Colonic mucosa (tissue), 4 donors: ENCODE data around the gene TENM4. TPM values are rescaled to one million over a fixed set of nuclear protein-coding genes. Genes with fewer than 3 reads are reported as not detected.

ENCODE experiments used
- DNase-seq: peaks from one replicate; pipeline ENCODE4 v3.0.0-alpha.2; 2020
- H3K27ac ChIP-seq: fragments of 200-600 bp; one replicate; pipeline ENCODE4 v1.8.0; 2021
- H3K27me3 ChIP-seq: fragments of 200-600 bp; one replicate; pipeline ENCODE4 v1.8.0; 2021
- H3K36me3 ChIP-seq: fragments of 200-600 bp; one replicate; pipeline ENCODE4 v1.8.0; 2021
- H3K4me1 ChIP-seq: fragments of 200-600 bp; one replicate; pipeline ENCODE4 v1.8.0; 2021; ENCODE audit warnings: mild to moderate bottlenecking
- H3K4me3 ChIP-seq: fragments of 200-600 bp; one replicate; pipeline ENCODE4 v1.8.0; 2021
- H3K9ac ChIP-seq, 2 donors: one replicate each; pipeline ENCODE4 v1.7.0; 2013; ENCODE audit warnings: control low read depth in 2 of 2, low read depth in 2 of 2, low read length in 2 of 2
- H3K9me3 ChIP-seq: fragments of 200-600 bp; one replicate; pipeline ENCODE4 v1.8.0; 2021
- intact Hi-C: fragments of 100-400 bp; cut with DNase I; formaldehyde crosslinking; loops from one replicate; pipeline ENCODE4 v1.14.1; 2022
- total RNA-seq, 2 donors: library from RNA; stranded (reverse); fragmentation: NEBNext Ultra II Directional in 1 of 2; extraction: Animal tissue kit (Norgen Biotek cat#: 25700) in 1 of 2; gene quantifications; one replicate each; pipeline ENCODE4 v1.2.1, GENCODE V29; 2021
- TF ChIP-seq, protein P1 (sequence below): fragments of 200-600 bp; IDR thresholded peaks from one replicate; pipeline ENCODE4 v1.8.0; 2022; ENCODE audit warnings: antibody characterized with exemption, mild to moderate bottlenecking
- donor health status: healthy.
- donor health status: DM: no; HTN: no; CAD: no.
- donor health status: DM: no; HTN: no; CAD: no.

The TENM4 gene
- total RNA-seq, 2 donors from 2014 or later: 0.48 to 1.2 TPM

DNA sequence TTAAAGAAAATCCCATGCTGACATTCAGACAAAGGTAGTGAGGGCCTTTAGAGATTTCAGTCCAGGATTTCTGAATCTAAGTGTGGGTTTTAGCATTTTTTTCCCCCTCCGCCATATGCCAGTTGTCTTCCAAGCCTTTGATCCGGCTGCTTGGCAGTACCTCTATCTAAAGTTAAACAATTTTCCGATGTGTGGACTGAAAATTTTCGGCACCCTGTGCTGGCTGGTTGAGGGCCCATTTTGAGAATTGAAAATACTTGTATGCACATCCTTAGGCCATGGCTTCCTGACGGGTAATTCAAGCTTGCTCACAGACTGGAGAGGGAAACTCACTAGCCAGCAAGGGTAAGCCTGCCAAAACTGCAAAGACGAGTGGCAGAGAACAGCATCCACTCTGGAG is 734.3 kb downstream of the TENM4 start:
- Histone ChIP-seq H3K9me3 (no peaks in the 10 kb centered on the region), H3K27me3 (no peaks in the 10 kb centered on the region), H3K27ac (no peak overlapping the region), H3K4me1 (no peaks in the 10 kb centered on the region), H3K9ac (no peak overlapping the region), H3K36me3 (no peaks in the 10 kb centered on the region), H3K4me3 (no peak overlapping the region)
- intact Hi-C loops: no loop called here
- TF ChIP-seq, protein P1, sequence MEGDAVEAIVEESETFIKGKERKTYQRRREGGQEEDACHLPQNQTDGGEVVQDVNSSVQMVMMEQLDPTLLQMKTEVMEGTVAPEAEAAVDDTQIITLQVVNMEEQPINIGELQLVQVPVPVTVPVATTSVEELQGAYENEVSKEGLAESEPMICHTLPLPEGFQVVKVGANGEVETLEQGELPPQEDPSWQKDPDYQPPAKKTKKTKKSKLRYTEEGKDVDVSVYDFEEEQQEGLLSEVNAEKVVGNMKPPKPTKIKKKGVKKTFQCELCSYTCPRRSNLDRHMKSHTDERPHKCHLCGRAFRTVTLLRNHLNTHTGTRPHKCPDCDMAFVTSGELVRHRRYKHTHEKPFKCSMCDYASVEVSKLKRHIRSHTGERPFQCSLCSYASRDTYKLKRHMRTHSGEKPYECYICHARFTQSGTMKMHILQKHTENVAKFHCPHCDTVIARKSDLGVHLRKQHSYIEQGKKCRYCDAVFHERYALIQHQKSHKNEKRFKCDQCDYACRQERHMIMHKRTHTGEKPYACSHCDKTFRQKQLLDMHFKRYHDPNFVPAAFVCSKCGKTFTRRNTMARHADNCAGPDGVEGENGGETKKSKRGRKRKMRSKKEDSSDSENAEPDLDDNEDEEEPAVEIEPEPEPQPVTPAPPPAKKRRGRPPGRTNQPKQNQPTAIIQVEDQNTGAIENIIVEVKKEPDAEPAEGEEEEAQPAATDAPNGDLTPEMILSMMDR: no peak
- no peak for DNase-seq

- H3K36me3 ChIP-seq: no peaks in the 10 kb centered on the region
- no peaks in the 10 kb centered on the region for H3K9me3 ChIP-seq
- no peak overlapping the region for H3K9ac ChIP-seq
- no peak overlapping the region for H3K27ac ChIP-seq
- TF ChIP-seq, protein P1: no peak
- H3K4me3 ChIP-seq: no peak overlapping the region
- H3K4me1 ChIP-seq: no peaks in the 10 kb centered on the region
- DNase-seq: no peak
- intact Hi-C loops: no loop called here
- no peaks in the 10 kb centered on the region for H3K27me3 ChIP-seq
Observed at GRCh38 chr11:78704811-78705210, 736.0 kb downstream of the TENM4 start.

- Histone ChIP-seq H3K27ac (no peak overlapping the region), H3K9ac (no peak overlapping the region), H3K27me3 (no peaks in the 10 kb centered on the region), H3K36me3 (no peaks in the 10 kb centered on the region), H3K4me1 (no peaks in the 10 kb centered on the region), H3K9me3 (no peaks in the 10 kb centered on the region), H3K4me3 (no peak overlapping the region)
- TF ChIP-seq, protein P1: no peak
- no peak for DNase-seq
- intact Hi-C loops: no loop called here
Observed at GRCh38 chr11:78699609-78700135, 741.2 kb downstream of the TENM4 start.

DNA sequence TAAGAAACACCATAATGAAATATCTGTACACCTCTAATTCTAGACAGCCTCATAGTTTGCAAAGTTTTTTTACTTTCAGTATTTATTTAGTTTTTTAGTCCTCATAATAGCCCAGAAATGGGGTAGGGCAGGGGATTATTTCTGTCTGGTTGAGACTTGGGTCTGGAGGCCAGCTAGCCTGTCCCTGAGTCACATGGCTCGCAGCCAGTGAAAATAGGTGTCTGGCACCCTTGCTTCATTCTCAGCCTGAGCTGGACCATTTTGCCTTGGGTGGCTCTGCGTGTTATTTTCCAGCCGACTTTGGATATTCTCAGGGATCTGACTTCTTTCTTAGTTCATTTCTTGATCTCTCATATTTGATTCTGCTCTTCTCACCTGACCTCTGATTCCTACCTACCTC is 742.2 kb downstream of the TENM4 start:
- H3K9ac ChIP-seq: no peak overlapping the region
- DNase-seq: no peak
- H3K9me3 ChIP-seq: no peaks in the 10 kb centered on the region
- TF ChIP-seq, protein P1: no peak
- H3K27me3 ChIP-seq: no peaks in the 10 kb centered on the region
- H3K27ac ChIP-seq: no peak overlapping the region
- no peak overlapping the region for H3K4me3 ChIP-seq
- no peaks in the 10 kb centered on the region for H3K36me3 ChIP-seq
- intact Hi-C loops: no loop called here
- H3K4me1 ChIP-seq: no peaks in the 10 kb centered on the region

DNA sequence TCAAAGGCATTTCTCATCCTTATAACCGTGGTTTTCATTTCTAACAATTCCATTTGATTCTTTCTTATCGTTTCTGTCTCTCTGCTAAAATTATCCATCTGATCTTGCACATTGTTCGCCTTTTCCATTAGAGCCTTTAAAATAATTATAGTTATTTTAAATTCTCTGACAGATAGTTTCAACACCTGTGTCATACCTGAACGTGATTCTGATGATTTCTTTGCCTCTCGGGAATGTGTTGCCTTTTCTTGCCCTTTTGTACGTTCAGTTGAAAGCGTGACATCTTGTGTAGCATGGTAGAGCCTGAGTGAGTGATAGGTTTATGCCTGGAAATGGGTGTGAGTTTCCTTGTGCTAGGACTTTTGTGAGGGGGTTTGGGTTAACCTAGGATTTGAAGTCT is 744.7 kb downstream of the TENM4 start:
- no peaks in the 10 kb centered on the region for H3K9me3 ChIP-seq
- H3K27ac ChIP-seq: no peak overlapping the region
- no peak overlapping the region for H3K4me3 ChIP-seq
- H3K4me1 ChIP-seq: no peaks in the 10 kb centered on the region
- TF ChIP-seq, protein P1: no peak
- no peak overlapping the region for H3K9ac ChIP-seq
- H3K27me3 ChIP-seq: no peaks in the 10 kb centered on the region
- no peak for DNase-seq
- intact Hi-C loops: no loop called here
- H3K36me3 ChIP-seq: no peaks in the 10 kb centered on the region

DNA sequence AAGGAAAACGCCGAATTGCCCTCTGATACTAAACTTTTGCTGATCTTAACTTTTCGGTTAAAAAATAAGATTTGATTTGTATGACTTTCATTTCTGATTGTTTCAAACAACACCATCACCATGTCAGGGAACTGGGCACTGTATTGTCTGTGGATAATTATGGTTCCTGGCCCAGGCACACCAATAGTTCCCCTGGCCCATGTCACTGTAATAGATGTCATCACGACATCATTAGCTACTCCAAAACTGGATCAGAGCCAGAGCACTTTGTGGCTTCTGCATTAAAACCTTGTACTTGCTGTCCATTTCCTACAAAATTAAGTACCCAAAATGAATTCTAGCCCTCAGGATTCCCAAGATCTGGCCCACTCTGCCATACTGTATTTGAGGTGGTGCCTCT is 746.7 kb downstream of the TENM4 start:
- no peak overlapping the region for H3K9ac ChIP-seq
- H3K27ac ChIP-seq: no peak overlapping the region
- TF ChIP-seq, protein P1: no peak
- no peaks in the 10 kb centered on the region for H3K4me1 ChIP-seq
- no peak for DNase-seq
- no peaks in the 10 kb centered on the region for H3K36me3 ChIP-seq
- H3K27me3 ChIP-seq: no peaks in the 10 kb centered on the region
- intact Hi-C loops: no loop called here
- H3K9me3 ChIP-seq: no peaks in the 10 kb centered on the region
- no peak overlapping the region for H3K4me3 ChIP-seq
